H1 (cell line): ENCODE results near the gene MSI2. TPM values are rescaled to one million over a fixed set of nuclear protein-coding genes. Genes with fewer than 3 reads are reported as not detected.

Source experiments
- CREB1 ChIP-seq: IDR thresholded peaks from 2 replicates; pipeline ENCODE4 v1.6.1; 2012; ENCODE audit warnings: inconsistent platforms
- CTCF ChIP-seq, 3 experiments: IDR thresholded peaks; 1 replicate in 2 of 3; 2 replicates in 1 of 3; pipeline versions ENCODE4 v1.5.1 to v1.6.1; 2011; ENCODE audit warnings: low read length in 3 of 3, mild to moderate bottlenecking in 3 of 3, inconsistent platforms in 2 of 3, low read depth in 1 of 3, moderate library complexity in 1 of 3; ENCODE audit not compliant: insufficient read depth in 1 of 3; ENCODE audit errors: control extremely low read depth in 1 of 3
- GABPA ChIP-seq: IDR thresholded peaks from 2 replicates; pipeline ENCODE4 v1.6.1; 2011; ENCODE audit warnings: mild to moderate bottlenecking, low read length, moderate library complexity, borderline replicate concordance; ENCODE audit not compliant: insufficient read depth
- MAFK ChIP-seq: IDR thresholded peaks from 2 replicates; pipeline ENCODE4 v1.6.1; 2012; ENCODE audit warnings: low read depth, mild to moderate bottlenecking, improper control_type of control experiment, low read length
- RBBP5 ChIP-seq: IDR thresholded peaks from 2 replicates; pipeline ENCODE4 v1.7.1; 2012; ENCODE audit warnings: low read depth, mild to moderate bottlenecking, inconsistent platforms, low read length, moderate library complexity, borderline replicate concordance
- TAF1 ChIP-seq: IDR thresholded peaks from 2 replicates; pipeline ENCODE4 v1.6.1; 2011; ENCODE audit warnings: mild to moderate bottlenecking, low read depth, low read length
- TAF7 ChIP-seq: optimal IDR thresholded peaks from 2 replicates; pipeline ENCODE3; 2011; ENCODE audit warnings: low read depth, mild to moderate bottlenecking, inconsistent platforms, low read length, moderate library complexity, borderline replicate concordance
- polyA plus RNA-seq, 7 experiments: library from polyadenylated mRNA; depleted of rRNA in 3 of 7; stranded (reverse) in 5 of 7; unstranded in 2 of 7; fragments of >200 nt in 5 of 7; fragments of 200-250 nt in 2 of 7; gene quantifications; 1 replicate in 5 of 7; 2 replicates in 1 of 7; 4 replicates in 1 of 7; pipeline versions ENCODE4 v1.2.1 to v1.2.3, GENCODE V29; 2011 to 2013; ENCODE audit warnings: missing spikeins in 2 of 7, mixed read lengths in 2 of 7
- total RNA-seq: library from RNA; stranded (reverse); fragmentation: NEBNext Ultra II Directional; extraction: Animal tissue kit (Norgen Biotek cat#: 25700); gene quantifications from 2 replicates; pipeline ENCODE4 v1.2.1, GENCODE V29; 2021
- TF ChIP-seq, protein P1 (sequence below): fragments of 300-600 bp; sonication (generic); IDR thresholded peaks from 2 replicates; pipeline ENCODE4 v1.7.1; 2012; ENCODE audit warnings: low read length, moderate library complexity, mild to moderate bottlenecking, inconsistent platforms; ENCODE audit not compliant: insufficient replicate concordance
- TF ChIP-seq, protein P2 (sequence below): IDR thresholded peaks from 2 replicates; pipeline ENCODE4 v1.6.1; 2012; ENCODE audit warnings: inconsistent platforms

Gene MSI2
- total and polyA plus RNA-seq, 2 of the 8 experiments (the other 6 are each of a cell fraction or from before 2014, with no cell fraction given): 36.7 to 80.6 TPM

DNA sequence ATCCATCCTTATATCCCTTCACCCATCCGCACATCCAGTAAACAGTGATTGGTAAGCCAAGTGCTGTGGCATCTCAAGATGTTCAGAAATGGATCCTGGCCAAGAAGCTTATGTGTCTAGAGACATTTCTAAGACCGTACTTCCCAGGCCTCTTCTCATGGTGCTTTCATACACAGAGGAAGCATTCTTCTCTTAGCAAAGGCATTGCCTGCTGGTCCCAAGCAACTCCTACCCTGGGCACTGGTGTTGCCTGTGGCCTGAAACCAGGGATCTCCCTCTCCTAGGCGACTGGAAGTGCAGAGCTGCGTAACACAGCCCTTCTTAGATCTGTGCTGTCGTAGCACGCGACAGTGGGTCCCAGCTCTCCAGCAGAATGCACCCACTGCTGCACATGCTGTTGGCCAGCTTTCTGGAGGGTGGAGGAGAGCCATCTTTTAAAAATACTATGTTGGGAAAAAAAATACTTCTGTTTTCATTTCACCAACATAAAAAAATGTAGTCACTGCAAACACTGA, 305.9 kb downstream of the MSI2 start (continued):
- TF ChIP-seq, protein P1, sequence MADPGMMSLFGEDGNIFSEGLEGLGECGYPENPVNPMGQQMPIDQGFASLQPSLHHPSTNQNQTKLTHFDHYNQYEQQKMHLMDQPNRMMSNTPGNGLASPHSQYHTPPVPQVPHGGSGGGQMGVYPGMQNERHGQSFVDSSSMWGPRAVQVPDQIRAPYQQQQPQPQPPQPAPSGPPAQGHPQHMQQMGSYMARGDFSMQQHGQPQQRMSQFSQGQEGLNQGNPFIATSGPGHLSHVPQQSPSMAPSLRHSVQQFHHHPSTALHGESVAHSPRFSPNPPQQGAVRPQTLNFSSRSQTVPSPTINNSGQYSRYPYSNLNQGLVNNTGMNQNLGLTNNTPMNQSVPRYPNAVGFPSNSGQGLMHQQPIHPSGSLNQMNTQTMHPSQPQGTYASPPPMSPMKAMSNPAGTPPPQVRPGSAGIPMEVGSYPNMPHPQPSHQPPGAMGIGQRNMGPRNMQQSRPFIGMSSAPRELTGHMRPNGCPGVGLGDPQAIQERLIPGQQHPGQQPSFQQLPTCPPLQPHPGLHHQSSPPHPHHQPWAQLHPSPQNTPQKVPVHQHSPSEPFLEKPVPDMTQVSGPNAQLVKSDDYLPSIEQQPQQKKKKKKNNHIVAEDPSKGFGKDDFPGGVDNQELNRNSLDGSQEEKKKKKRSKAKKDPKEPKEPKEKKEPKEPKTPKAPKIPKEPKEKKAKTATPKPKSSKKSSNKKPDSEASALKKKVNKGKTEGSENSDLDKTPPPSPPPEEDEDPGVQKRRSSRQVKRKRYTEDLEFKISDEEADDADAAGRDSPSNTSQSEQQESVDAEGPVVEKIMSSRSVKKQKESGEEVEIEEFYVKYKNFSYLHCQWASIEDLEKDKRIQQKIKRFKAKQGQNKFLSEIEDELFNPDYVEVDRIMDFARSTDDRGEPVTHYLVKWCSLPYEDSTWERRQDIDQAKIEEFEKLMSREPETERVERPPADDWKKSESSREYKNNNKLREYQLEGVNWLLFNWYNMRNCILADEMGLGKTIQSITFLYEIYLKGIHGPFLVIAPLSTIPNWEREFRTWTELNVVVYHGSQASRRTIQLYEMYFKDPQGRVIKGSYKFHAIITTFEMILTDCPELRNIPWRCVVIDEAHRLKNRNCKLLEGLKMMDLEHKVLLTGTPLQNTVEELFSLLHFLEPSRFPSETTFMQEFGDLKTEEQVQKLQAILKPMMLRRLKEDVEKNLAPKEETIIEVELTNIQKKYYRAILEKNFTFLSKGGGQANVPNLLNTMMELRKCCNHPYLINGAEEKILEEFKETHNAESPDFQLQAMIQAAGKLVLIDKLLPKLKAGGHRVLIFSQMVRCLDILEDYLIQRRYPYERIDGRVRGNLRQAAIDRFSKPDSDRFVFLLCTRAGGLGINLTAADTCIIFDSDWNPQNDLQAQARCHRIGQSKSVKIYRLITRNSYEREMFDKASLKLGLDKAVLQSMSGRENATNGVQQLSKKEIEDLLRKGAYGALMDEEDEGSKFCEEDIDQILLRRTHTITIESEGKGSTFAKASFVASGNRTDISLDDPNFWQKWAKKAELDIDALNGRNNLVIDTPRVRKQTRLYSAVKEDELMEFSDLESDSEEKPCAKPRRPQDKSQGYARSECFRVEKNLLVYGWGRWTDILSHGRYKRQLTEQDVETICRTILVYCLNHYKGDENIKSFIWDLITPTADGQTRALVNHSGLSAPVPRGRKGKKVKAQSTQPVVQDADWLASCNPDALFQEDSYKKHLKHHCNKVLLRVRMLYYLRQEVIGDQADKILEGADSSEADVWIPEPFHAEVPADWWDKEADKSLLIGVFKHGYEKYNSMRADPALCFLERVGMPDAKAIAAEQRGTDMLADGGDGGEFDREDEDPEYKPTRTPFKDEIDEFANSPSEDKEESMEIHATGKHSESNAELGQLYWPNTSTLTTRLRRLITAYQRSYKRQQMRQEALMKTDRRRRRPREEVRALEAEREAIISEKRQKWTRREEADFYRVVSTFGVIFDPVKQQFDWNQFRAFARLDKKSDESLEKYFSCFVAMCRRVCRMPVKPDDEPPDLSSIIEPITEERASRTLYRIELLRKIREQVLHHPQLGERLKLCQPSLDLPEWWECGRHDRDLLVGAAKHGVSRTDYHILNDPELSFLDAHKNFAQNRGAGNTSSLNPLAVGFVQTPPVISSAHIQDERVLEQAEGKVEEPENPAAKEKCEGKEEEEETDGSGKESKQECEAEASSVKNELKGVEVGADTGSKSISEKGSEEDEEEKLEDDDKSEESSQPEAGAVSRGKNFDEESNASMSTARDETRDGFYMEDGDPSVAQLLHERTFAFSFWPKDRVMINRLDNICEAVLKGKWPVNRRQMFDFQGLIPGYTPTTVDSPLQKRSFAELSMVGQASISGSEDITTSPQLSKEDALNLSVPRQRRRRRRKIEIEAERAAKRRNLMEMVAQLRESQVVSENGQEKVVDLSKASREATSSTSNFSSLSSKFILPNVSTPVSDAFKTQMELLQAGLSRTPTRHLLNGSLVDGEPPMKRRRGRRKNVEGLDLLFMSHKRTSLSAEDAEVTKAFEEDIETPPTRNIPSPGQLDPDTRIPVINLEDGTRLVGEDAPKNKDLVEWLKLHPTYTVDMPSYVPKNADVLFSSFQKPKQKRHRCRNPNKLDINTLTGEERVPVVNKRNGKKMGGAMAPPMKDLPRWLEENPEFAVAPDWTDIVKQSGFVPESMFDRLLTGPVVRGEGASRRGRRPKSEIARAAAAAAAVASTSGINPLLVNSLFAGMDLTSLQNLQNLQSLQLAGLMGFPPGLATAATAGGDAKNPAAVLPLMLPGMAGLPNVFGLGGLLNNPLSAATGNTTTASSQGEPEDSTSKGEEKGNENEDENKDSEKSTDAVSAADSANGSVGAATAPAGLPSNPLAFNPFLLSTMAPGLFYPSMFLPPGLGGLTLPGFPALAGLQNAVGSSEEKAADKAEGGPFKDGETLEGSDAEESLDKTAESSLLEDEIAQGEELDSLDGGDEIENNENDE: no peak
- TF ChIP-seq, protein P2, sequence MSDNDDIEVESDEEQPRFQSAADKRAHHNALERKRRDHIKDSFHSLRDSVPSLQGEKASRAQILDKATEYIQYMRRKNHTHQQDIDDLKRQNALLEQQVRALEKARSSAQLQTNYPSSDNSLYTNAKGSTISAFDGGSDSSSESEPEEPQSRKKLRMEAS: no peak
- TF ChIP-seq CREB1 (no peak), GABPA (no peak), TAF7 (no peak), MAFK (no peak), RBBP5 (no peak), CTCF (IDR thresholded peaks at IDR 0.05; ENCODE audit: control extremely low read depth in 1 of 3, insufficient read depth in 1 of 3, low read depth in 1 of 3, low read length in 3 of 3) (no peak), TAF1 (no peak)
